Naive thymus-derived CD4-positive, alpha-beta T cell (primary cell): ENCODE measurements around the gene CPB1. TPM values are rescaled to one million over a fixed set of nuclear protein-coding genes. Genes with fewer than 3 reads are reported as not detected.

Source experiments
- ATAC-seq: fragments of 150-1000 bp; cut with Tn5 transposase; 2 replicates; pipeline ENCODE4 v1.10.0; 2021; ENCODE audit warnings: mild to moderate bottlenecking, moderate library complexity
- CTCF ChIA-PET: fragments of 350-600 bp; sonication (Branson Sonifier 250); formaldehyde crosslinking; loops from one replicate; lab custom pipeline; 2021; ENCODE audit warnings: antibody characterized with exemption; lab: Charles Lee
- POLR2A ChIA-PET: fragments of 350-600 bp; sonication (Branson Sonifier 250); formaldehyde crosslinking; loops from one replicate; lab custom pipeline; 2021; ENCODE audit warnings: antibody characterized with exemption, inconsistent platforms; lab: Charles Lee
- DNase-seq, 9 donors: peaks; one replicate each; pipeline versions ENCODE4 v3.0.0 to v3.0.0-alpha.2; 2020 to 2022; ENCODE audit warnings: mixed read lengths in 1 of 9
- H3K27ac ChIP-seq: one replicate; pipeline ENCODE4 v1.7.0; 2013; ENCODE audit warnings: mild to moderate bottlenecking, low read depth, low read length, moderate library complexity
- H3K27me3 ChIP-seq, 2 donors: one replicate each; pipeline ENCODE4 v1.7.0; 2013; ENCODE audit warnings: low read length in 2 of 2, mild to moderate bottlenecking in 2 of 2, moderate library complexity in 2 of 2; ENCODE audit not compliant: control insufficient read depth in 2 of 2, insufficient read depth in 2 of 2
- H3K36me3 ChIP-seq, 3 experiments: 1 replicate in 2 of 3; 2 replicates in 1 of 3; pipeline ENCODE4 v1.7.0; 2013; ENCODE audit warnings: low read length in 3 of 3, mild to moderate bottlenecking in 3 of 3, moderate library complexity in 1 of 3; ENCODE audit not compliant: insufficient read depth in 3 of 3, control insufficient read depth in 2 of 3
- H3K4me1 ChIP-seq, 2 donors: one replicate each; pipeline ENCODE4 v1.7.0; 2013; ENCODE audit warnings: low read length in 2 of 2, mild to moderate bottlenecking in 2 of 2, moderate library complexity in 1 of 2; ENCODE audit not compliant: control insufficient read depth in 2 of 2, insufficient read depth in 2 of 2
- H3K4me3 ChIP-seq: 2 replicates; pipeline ENCODE4 v1.7.0; 2013; ENCODE audit warnings: mild to moderate bottlenecking, low read length
- H3K9me3 ChIP-seq, 3 experiments: 1 replicate in 2 of 3; 2 replicates in 1 of 3; pipeline ENCODE4 v1.7.0; 2013; ENCODE audit warnings: low read length in 3 of 3; ENCODE audit not compliant: control insufficient read depth in 2 of 3
- H3K27ac Mint-ChIP-seq, 9 donors: one replicate each; pipeline ENCODE4 v1.8.0; 2020 to 2022; ENCODE audit warnings: mixed read lengths in 9 of 9, mild to moderate bottlenecking in 8 of 9, moderate library complexity in 5 of 9, inconsistent platforms in 2 of 9
- H3K27me3 Mint-ChIP-seq, 5 donors: one replicate each; pipeline ENCODE4 v1.8.0; 2021 to 2022; ENCODE audit warnings: mixed read lengths in 5 of 5, mild to moderate bottlenecking in 1 of 5
- H3K36me3 Mint-ChIP-seq, 5 donors: one replicate each; pipeline ENCODE4 v1.8.0; 2020 to 2022; ENCODE audit warnings: mixed read lengths in 5 of 5, mild to moderate bottlenecking in 3 of 5, inconsistent platforms in 1 of 5
- H3K4me1 Mint-ChIP-seq, 7 donors: one replicate each; pipeline ENCODE4 v1.8.0; 2020 to 2022; ENCODE audit warnings: mixed read lengths in 7 of 7, mild to moderate bottlenecking in 3 of 7, inconsistent platforms in 1 of 7
- H3K4me3 Mint-ChIP-seq, 10 donors: one replicate each; pipeline ENCODE4 v1.8.0; 2020 to 2022; ENCODE audit warnings: mild to moderate bottlenecking in 10 of 10, mixed read lengths in 10 of 10, moderate library complexity in 6 of 10, inconsistent platforms in 2 of 10
- H3K9me3 Mint-ChIP-seq, 11 donors: one replicate each; pipeline ENCODE4 v1.8.0; 2020 to 2022; ENCODE audit warnings: mixed read lengths in 11 of 11, mild to moderate bottlenecking in 4 of 11, inconsistent platforms in 1 of 11, moderate library complexity in 1 of 11
- intact Hi-C, 2 donors: fragments of 100-400 bp; cut with micrococcal nuclease; formaldehyde crosslinking; loops; one replicate each; pipeline ENCODE4 v1.15.1; 2023
- polyA plus RNA-seq, 2 donors: library from polyadenylated mRNA; unstranded; fragments of 300-500 nt; fragmentation: Illumina TruSeq; gene quantifications; one replicate each; pipeline ENCODE4 v1.2.3, GENCODE V29; 2021
- total RNA-seq, 6 experiments: library from RNA in 5 of 6; stranded (reverse) in 5 of 6; gene quantifications; 1 replicate in 5 of 6; 2 replicates in 1 of 6; pipeline ENCODE4 v1.2.3 and lab custom pipeline; 2021 to 2026

Gene CPB1
- total and polyA plus RNA-seq, 7 experiments from 2014 or later = not detected

GRCh38 chr3:148790851-148791735, 36.5 kb upstream of the CPB1 start:
- Mint-ChIP-seq H3K27ac (no peak overlapping the region), H3K4me1 (no peaks in the 10 kb centered on the region), H3K27me3 (peaks cover 0 to 16% (median 0%) of the 10 kb centered on the region in 5 donors), H3K9me3 (peaks cover 0 to 6% (median 0%) of the 10 kb centered on the region in 11 donors), H3K36me3 (no peaks in the 10 kb centered on the region), H3K4me3 (no peak overlapping the region)
- ATAC-seq = no peak
- ChIA-PET POLR2A (no interaction called here), CTCF (interaction anchor here (0.6 kb wide), 1 partner anchor 63 kb away, joined by 3 read pairs; no protein-coding TSS in a partner anchor)
- H3K27ac ChIP-seq = no peak overlapping the region
- H3K4me1 ChIP-seq = no peaks in the 10 kb centered on the region
- intact Hi-C loops = no loop called here
- H3K36me3 ChIP-seq = no peaks in the 10 kb centered on the region
- no peak for DNase-seq
- H3K27me3 ChIP-seq = peaks cover 0 to 3% of the 10 kb centered on the region in 2 donors
- no peaks in the 10 kb centered on the region for H3K9me3 ChIP-seq
- no peak overlapping the region for H3K4me3 ChIP-seq

- Histone ChIP-seq H3K27me3 (peaks cover 0 to 3% of the 10 kb centered on the region in 2 donors), H3K4me1 (no peaks in the 10 kb centered on the region), H3K9me3 (no peaks in the 10 kb centered on the region), H3K4me3 (no peak overlapping the region), H3K36me3 (no peaks in the 10 kb centered on the region), H3K27ac (no peak overlapping the region)
- CTCF ChIA-PET = no interaction called here
- Mint-ChIP-seq H3K4me1 (no peaks in the 10 kb centered on the region), H3K27me3 (peaks cover 0 to 16% (median 2%) of the 10 kb centered on the region in 5 donors), H3K27ac (no peak overlapping the region), H3K9me3 (peaks cover 0 to 6% (median 0%) of the 10 kb centered on the region in 11 donors), H3K4me3 (no peak overlapping the region), H3K36me3 (no peaks in the 10 kb centered on the region)
- ATAC-seq = no peak
- no peak for DNase-seq
- intact Hi-C loops = no loop called here
- POLR2A ChIA-PET = no interaction called here
These were observed 35.7 kb upstream of the CPB1 start for GRCh38 chr3:148791920-148792319.

GRCh38 chr3:148792516-148792915, 35.1 kb upstream of the CPB1 start:
- ChIA-PET POLR2A (no interaction called here), CTCF (no interaction called here)
- no peaks in the 10 kb centered on the region for H3K9me3 ChIP-seq
- peaks cover 0 to 3% of the 10 kb centered on the region in 2 donors for H3K27me3 ChIP-seq
- no peaks in the 10 kb centered on the region for H3K36me3 ChIP-seq
- Mint-ChIP-seq H3K27ac (no peak overlapping the region), H3K36me3 (no peaks in the 10 kb centered on the region), H3K4me3 (no peak overlapping the region), H3K27me3 (peaks cover 0 to 16% (median 0%) of the 10 kb centered on the region in 5 donors), H3K9me3 (peaks cover 0 to 6% (median 0%) of the 10 kb centered on the region in 11 donors), H3K4me1 (no peaks in the 10 kb centered on the region)
- H3K4me1 ChIP-seq = no peaks in the 10 kb centered on the region
- no peak overlapping the region for H3K4me3 ChIP-seq
- DNase-seq = no peak
- no peak overlapping the region for H3K27ac ChIP-seq
- intact Hi-C loops = no loop called here
- peak; percentile 61 for ATAC-seq

GRCh38 chr3:148796799-148797198, 30.8 kb upstream of the CPB1 start:
- no peaks in the 10 kb centered on the region for H3K9me3 ChIP-seq
- no peaks in the 10 kb centered on the region for H3K4me1 Mint-ChIP-seq
- ATAC-seq = no peak
- no peaks in the 10 kb centered on the region for H3K36me3 Mint-ChIP-seq
- no peak overlapping the region for H3K4me3 Mint-ChIP-seq
- no peak overlapping the region for H3K27ac Mint-ChIP-seq
- DNase-seq = no peak
- H3K36me3 ChIP-seq = no peaks in the 10 kb centered on the region
- intact Hi-C loops = no loop called here
- H3K27me3 Mint-ChIP-seq = peaks cover 0 to 15% (median 0%) of the 10 kb centered on the region in 5 donors
- peaks cover 0 to 6% of the 10 kb centered on the region in 2 donors for H3K27me3 ChIP-seq
- no peak overlapping the region for H3K27ac ChIP-seq
- peaks cover 0 to 3% (median 0%) of the 10 kb centered on the region in 11 donors for H3K9me3 Mint-ChIP-seq
- no peaks in the 10 kb centered on the region for H3K4me1 ChIP-seq
- ChIA-PET CTCF (no interaction called here), POLR2A (no interaction called here)
- no peak overlapping the region for H3K4me3 ChIP-seq

GRCh38 chr3:148797795-148798194, 29.8 kb upstream of the CPB1 start:
- no peaks in the 10 kb centered on the region for H3K36me3 ChIP-seq
- peaks cover 0 to 16% (median 0%) of the 10 kb centered on the region in 5 donors for H3K27me3 Mint-ChIP-seq
- no peaks in the 10 kb centered on the region for H3K36me3 Mint-ChIP-seq
- intact Hi-C loops = no loop called here
- H3K9me3 Mint-ChIP-seq = peaks cover 0 to 3% (median 0%) of the 10 kb centered on the region in 11 donors
- H3K4me1 Mint-ChIP-seq = no peaks in the 10 kb centered on the region
- H3K9me3 ChIP-seq = no peaks in the 10 kb centered on the region
- ChIA-PET POLR2A (no interaction called here), CTCF (no interaction called here)
- H3K27me3 ChIP-seq = peaks cover 0 to 6% of the 10 kb centered on the region in 2 donors
- no peaks in the 10 kb centered on the region for H3K4me1 ChIP-seq
- H3K27ac Mint-ChIP-seq = no peak overlapping the region
- no peak overlapping the region for H3K27ac ChIP-seq
- ATAC-seq = no peak
- H3K4me3 Mint-ChIP-seq = no peak overlapping the region
- no peak for DNase-seq
- no peak overlapping the region for H3K4me3 ChIP-seq

GRCh38 chr3:148800414-148800813, 27.2 kb upstream of the CPB1 start:
- Histone ChIP-seq H3K4me1 (no peaks in the 10 kb centered on the region), H3K27ac (no peak overlapping the region), H3K36me3 (no peaks in the 10 kb centered on the region), H3K9me3 (no peaks in the 10 kb centered on the region), H3K27me3 (peaks cover 0 to 4% of the 10 kb centered on the region in 2 donors), H3K4me3 (no peak overlapping the region)
- H3K4me3 Mint-ChIP-seq = no peak overlapping the region
- peaks cover 0 to 16% (median 0%) of the 10 kb centered on the region in 5 donors for H3K27me3 Mint-ChIP-seq
- H3K4me1 Mint-ChIP-seq = no peaks in the 10 kb centered on the region
- POLR2A ChIA-PET = no interaction called here
- peaks cover 0 to 4% (median 0%) of the 10 kb centered on the region in 11 donors for H3K9me3 Mint-ChIP-seq
- CTCF ChIA-PET = no interaction called here
- no peaks in the 10 kb centered on the region for H3K36me3 Mint-ChIP-seq
- ATAC-seq (no peak), DNase-seq (no peak)
- H3K27ac Mint-ChIP-seq = no peak overlapping the region
- intact Hi-C loops = no loop called here
